DND-41 (cell line): Measurements from ENCODE around the gene PEX11A.
"Not testable (repeated sequence)": the region's sequence is repeated elsewhere in the genome, so short reads cannot be mapped to it uniquely, and the experiment has no call there.

Experiments
- ATAC-seq: fragments of 200-7000 bp; cut with Tn5 transposase; 3 replicates; pipeline ENCODE4 v1.9.1; 2021; ENCODE audit warnings: low read depth; ENCODE audit not compliant: insufficient read depth
- DNase-seq: peaks from one replicate; pipeline ENCODE4 v3.0.0-alpha.2; 2020
- H2AFZ ChIP-seq: 2 replicates; pipeline ENCODE4 v1.6.0; 2012; ENCODE audit warnings: low read depth, low read length
- H3K27ac ChIP-seq: 2 replicates; pipeline ENCODE4 v1.5.1; 2012; ENCODE audit warnings: low read length, inconsistent platforms
- H3K27me3 ChIP-seq: fragments of 200-600 bp; sonication (generic); 2 replicates; pipeline ENCODE4 v1.6.0; 2012; ENCODE audit warnings: low read length, mild to moderate bottlenecking, inconsistent platforms; ENCODE audit not compliant: insufficient read depth, poor library complexity
- H3K36me3 ChIP-seq: 2 replicates; pipeline ENCODE4 v1.5.1; 2012; ENCODE audit warnings: low read length, inconsistent platforms; ENCODE audit not compliant: insufficient read depth
- H3K4me1 ChIP-seq: 2 replicates; pipeline ENCODE4 v1.5.1; 2012; ENCODE audit warnings: mild to moderate bottlenecking, low read length; ENCODE audit not compliant: insufficient read depth
- H3K4me2 ChIP-seq: 2 replicates; pipeline ENCODE4 v1.6.0; 2012; ENCODE audit warnings: mild to moderate bottlenecking, moderate library complexity, low read length, inconsistent platforms; ENCODE audit not compliant: insufficient read depth
- H3K4me3 ChIP-seq, 2 experiments: fragments of 200-600 bp in 1 of 2; shearing (Covaris generic) in 1 of 2; 2 replicates each; pipeline ENCODE4 v1.5.1; 2012 to 2016; ENCODE audit warnings: inconsistent platforms in 2 of 2, low read length in 2 of 2, mild to moderate bottlenecking in 2 of 2, low read depth in 1 of 2, moderate library complexity in 1 of 2
- H3K79me2 ChIP-seq: 2 replicates; pipeline ENCODE4 v1.6.0; 2012; ENCODE audit warnings: low read length, inconsistent platforms; ENCODE audit not compliant: insufficient read depth
- H3K9ac ChIP-seq: 2 replicates; pipeline ENCODE4 v1.6.0; 2012; ENCODE audit warnings: low read depth, mild to moderate bottlenecking, inconsistent platforms, low read length, moderate library complexity
- H3K9me3 ChIP-seq: 2 replicates; pipeline ENCODE4 v1.5.1; 2012; ENCODE audit warnings: low read length, moderate library complexity, mild to moderate bottlenecking, inconsistent platforms; ENCODE audit not compliant: insufficient read depth, severe bottlenecking
- H4K20me1 ChIP-seq: 2 replicates; pipeline ENCODE4 v1.6.0; 2012; ENCODE audit warnings: low read length; ENCODE audit not compliant: insufficient read depth
- CTCF ChIP-seq: IDR thresholded peaks from 2 replicates; pipeline ENCODE4 v1.5.1; 2012; ENCODE audit warnings: borderline replicate concordance, low read length, moderate library complexity, mild to moderate bottlenecking; ENCODE audit not compliant: poor library complexity, severe bottlenecking; ENCODE audit errors: extremely low read depth
- EZH2 ChIP-seq: IDR thresholded peaks from 3 replicates; pipeline ENCODE4 v1.6.1; 2012; ENCODE audit warnings: borderline replicate concordance, low read depth, mild to moderate bottlenecking, moderate library complexity, low read length, inconsistent platforms; ENCODE audit not compliant: severe bottlenecking

PEX11A gene

GRCh38 chr15:89693091-89693490, 2.5 kb upstream of the PEX11A start:
- no peaks in the 10 kb centered on the region for H3K9me3 ChIP-seq
- no peak overlapping the region for H3K27ac ChIP-seq
- H3K9ac ChIP-seq: no peak overlapping the region
- no peaks in the 10 kb centered on the region for H3K4me1 ChIP-seq
- H3K4me2 ChIP-seq: no peak overlapping the region
- no peaks in the 10 kb centered on the region for H3K79me2 ChIP-seq
- no peaks in the 10 kb centered on the region for H3K27me3 ChIP-seq
- no peaks in the 10 kb centered on the region for H4K20me1 ChIP-seq
- DNase-seq: no peak
- TF ChIP-seq CTCF (no peak), EZH2 (no peak)
- H3K4me3 ChIP-seq: no peak overlapping the region
- ATAC-seq: no peak
- no peak overlapping the region for H2AFZ ChIP-seq
- no peaks in the 10 kb centered on the region for H3K36me3 ChIP-seq

- not testable (repeated sequence) for H3K27ac ChIP-seq, ATAC-seq, H3K4me3 ChIP-seq, H3K9ac ChIP-seq, H4K20me1 ChIP-seq, H3K36me3 ChIP-seq, H3K27me3 ChIP-seq, H3K4me2 ChIP-seq, H3K79me2 ChIP-seq, H3K4me1 ChIP-seq, H3K9me3 ChIP-seq, DNase-seq, H2AFZ ChIP-seq
Measured at GRCh38 chr15:89689930-89690275, 651 bp downstream of the PEX11A start.

- no peaks in the 10 kb centered on the region for H3K9me3 ChIP-seq
- TF ChIP-seq CTCF (no peak), EZH2 (no peak)
- H3K4me3 ChIP-seq: no peak overlapping the region
- no peak for ATAC-seq
- DNase-seq: no peak
- no peaks in the 10 kb centered on the region for H4K20me1 ChIP-seq
- no peaks in the 10 kb centered on the region for H3K27me3 ChIP-seq
- H3K4me2 ChIP-seq: no peak overlapping the region
- H3K36me3 ChIP-seq: no peaks in the 10 kb centered on the region
- no peak overlapping the region for H3K27ac ChIP-seq
- no peak overlapping the region for H3K9ac ChIP-seq
- H3K79me2 ChIP-seq: no peaks in the 10 kb centered on the region
- H2AFZ ChIP-seq: no peak overlapping the region
- H3K4me1 ChIP-seq: no peaks in the 10 kb centered on the region
Measured at GRCh38 chr15:89686522-89686921, 4.0 kb downstream of the PEX11A start.

GRCh38 chr15:89685995-89686394, 4.6 kb downstream of the PEX11A start:
- H3K9ac ChIP-seq: no peak overlapping the region
- H3K4me2 ChIP-seq: no peak overlapping the region
- DNase-seq (no peak), ATAC-seq (no peak)
- no peak overlapping the region for H3K4me3 ChIP-seq
- H3K27ac ChIP-seq: no peak overlapping the region
- no peaks in the 10 kb centered on the region for H3K9me3 ChIP-seq
- H3K4me1 ChIP-seq: no peaks in the 10 kb centered on the region
- H2AFZ ChIP-seq: no peak overlapping the region
- no peaks in the 10 kb centered on the region for H4K20me1 ChIP-seq
- H3K27me3 ChIP-seq: peaks cover 4% of the 10 kb centered on the region
- no peaks in the 10 kb centered on the region for H3K36me3 ChIP-seq
- H3K79me2 ChIP-seq: no peaks in the 10 kb centered on the region
- TF ChIP-seq CTCF: no peak
- no peak for TF ChIP-seq EZH2
